Measurements from ENCODE around the gene HEATR9.

The HEATR9 gene

GRCh38 chr17:35849469-35850348 is 19.0 kb downstream of the HEATR9 start:
- H3K27ac Mint-ChIP-seq = no peak overlapping the region

GRCh38 chr17:35847633-35848373 is 20.9 kb downstream of the HEATR9 start:
- H3K9me3 Mint-ChIP-seq = no peaks in the 10 kb centered on the region
- no peak overlapping the region for H3K27ac Mint-ChIP-seq
- no peak overlapping the region for H3K4me3 Mint-ChIP-seq
- H3K4me1 Mint-ChIP-seq = no peaks in the 10 kb centered on the region
- H3K27me3 Mint-ChIP-seq = no peaks in the 10 kb centered on the region
- peaks cover 66% of the 10 kb centered on the region for H3K36me3 Mint-ChIP-seq
- no peak for ATAC-seq

More at GRCh38 chr17:35849469-35850348, 19.0 kb downstream of the HEATR9 start:
- peak; percentile 58 for ATAC-seq
- no peaks in the 10 kb centered on the region for H3K9me3 Mint-ChIP-seq
- no peaks in the 10 kb centered on the region for H3K27me3 Mint-ChIP-seq
- no peaks in the 10 kb centered on the region for H3K4me1 Mint-ChIP-seq
- H3K36me3 Mint-ChIP-seq = peaks cover 65% of the 10 kb centered on the region
- no peak overlapping the region for H3K4me3 Mint-ChIP-seq

GRCh38 chr17:35847006-35847405 is 21.7 kb downstream of the HEATR9 start:
- Mint-ChIP-seq H3K36me3 (peaks cover 67% of the 10 kb centered on the region), H3K27me3 (no peaks in the 10 kb centered on the region), H3K9me3 (no peaks in the 10 kb centered on the region), H3K4me3 (no peak overlapping the region), H3K27ac (no peak overlapping the region), H3K4me1 (no peaks in the 10 kb centered on the region)
- no peak for ATAC-seq

- Mint-ChIP-seq H3K9me3 (no peaks in the 10 kb centered on the region), H3K4me3 (no peak overlapping the region), H3K27ac (no peak overlapping the region), H3K4me1 (no peaks in the 10 kb centered on the region), H3K27me3 (no peaks in the 10 kb centered on the region), H3K36me3 (peaks cover 70% of the 10 kb centered on the region)
- no peak for ATAC-seq
Observed at GRCh38 chr17:35846055-35846809, 22.5 kb downstream of the HEATR9 start.

GRCh38 chr17:35844547-35844946 is 24.1 kb downstream of the HEATR9 start:
- Mint-ChIP-seq H3K4me1 (no peaks in the 10 kb centered on the region), H3K4me3 (no peak overlapping the region), H3K27me3 (no peaks in the 10 kb centered on the region), H3K9me3 (no peaks in the 10 kb centered on the region), H3K27ac (no peak overlapping the region), H3K36me3 (peaks cover 71% of the 10 kb centered on the region)
- ATAC-seq = no peak

GRCh38 chr17:35843698-35844097 is 25.0 kb downstream of the HEATR9 start:
- no peak for ATAC-seq
- Mint-ChIP-seq H3K4me3 (no peak overlapping the region), H3K4me1 (no peaks in the 10 kb centered on the region), H3K36me3 (peaks cover 68% of the 10 kb centered on the region), H3K27ac (no peak overlapping the region), H3K9me3 (no peaks in the 10 kb centered on the region), H3K27me3 (no peaks in the 10 kb centered on the region)

- Mint-ChIP-seq H3K27me3 (no peaks in the 10 kb centered on the region), H3K4me1 (no peaks in the 10 kb centered on the region)
Observed at GRCh38 chr17:35842239-35842638, 26.5 kb downstream of the HEATR9 start.

GRCh38 chr17:35841505-35841904 is 27.2 kb downstream of the HEATR9 start:
- Mint-ChIP-seq H3K9me3 (no peaks in the 10 kb centered on the region), H3K4me3 (no peak overlapping the region), H3K27ac (no peak overlapping the region), H3K36me3 (peaks cover 64% of the 10 kb centered on the region), H3K4me1 (no peaks in the 10 kb centered on the region), H3K27me3 (no peaks in the 10 kb centered on the region)
- no peak for ATAC-seq

More at GRCh38 chr17:35842239-35842638, 26.5 kb downstream of the HEATR9 start:
- peaks cover 61% of the 10 kb centered on the region for H3K36me3 Mint-ChIP-seq
- H3K27ac Mint-ChIP-seq = no peak overlapping the region
- H3K9me3 Mint-ChIP-seq = no peaks in the 10 kb centered on the region
- ATAC-seq = no peak
- no peak overlapping the region for H3K4me3 Mint-ChIP-seq

- no peaks in the 10 kb centered on the region for H3K9me3 Mint-ChIP-seq
- H3K36me3 Mint-ChIP-seq = peaks cover 68% of the 10 kb centered on the region
- H3K4me3 Mint-ChIP-seq = no peak overlapping the region
- no peaks in the 10 kb centered on the region for H3K27me3 Mint-ChIP-seq
- no peak for ATAC-seq
- no peaks in the 10 kb centered on the region for H3K4me1 Mint-ChIP-seq
- H3K27ac Mint-ChIP-seq = no peak overlapping the region
Observed at GRCh38 chr17:35841101-35841500, 27.6 kb downstream of the HEATR9 start.

- Mint-ChIP-seq H3K4me1 (peaks cover 10% of the 10 kb centered on the region), H3K36me3 (peaks cover 52% of the 10 kb centered on the region), H3K27ac (no peak overlapping the region), H3K27me3 (no peaks in the 10 kb centered on the region), H3K4me3 (no peak overlapping the region), H3K9me3 (no peaks in the 10 kb centered on the region)
- ATAC-seq = no peak
Observed at GRCh38 chr17:35825206-35825605, 43.5 kb downstream of the HEATR9 start.

- Mint-ChIP-seq H3K27ac (no peak overlapping the region), H3K4me1 (peaks cover 16% of the 10 kb centered on the region), H3K27me3 (no peaks in the 10 kb centered on the region), H3K9me3 (no peaks in the 10 kb centered on the region), H3K4me3 (no peak overlapping the region), H3K36me3 (peaks cover 45% of the 10 kb centered on the region)
- no peak for ATAC-seq
Observed at GRCh38 chr17:35821308-35821707, 47.4 kb downstream of the HEATR9 start.

GRCh38 chr17:35819455-35819854 is 49.2 kb downstream of the HEATR9 start:
- H3K4me1 Mint-ChIP-seq = peaks cover 33% of the 10 kb centered on the region
- no peaks in the 10 kb centered on the region for H3K9me3 Mint-ChIP-seq
- peaks cover 36% of the 10 kb centered on the region for H3K36me3 Mint-ChIP-seq
- no peaks in the 10 kb centered on the region for H3K27me3 Mint-ChIP-seq
- no peak overlapping the region for H3K4me3 Mint-ChIP-seq
- no peak overlapping the region for H3K27ac Mint-ChIP-seq
- ATAC-seq = no peak

GRCh38 chr17:35817196-35817595 is 51.5 kb downstream of the HEATR9 start:
- H3K9me3 Mint-ChIP-seq = no peaks in the 10 kb centered on the region

GRCh38 chr17:35816723-35817122 is 52.0 kb downstream of the HEATR9 start:
- Mint-ChIP-seq H3K4me1 (peaks cover 42% of the 10 kb centered on the region), H3K4me3 (no peak overlapping the region), H3K27ac (no peak overlapping the region), H3K9me3 (no peaks in the 10 kb centered on the region), H3K27me3 (no peaks in the 10 kb centered on the region), H3K36me3 (peaks cover 27% of the 10 kb centered on the region)
- no peak for ATAC-seq

More at GRCh38 chr17:35817196-35817595, 51.5 kb downstream of the HEATR9 start:
- no peak for ATAC-seq
- Mint-ChIP-seq H3K27ac (no peak overlapping the region), H3K4me1 (peaks cover 42% of the 10 kb centered on the region), H3K4me3 (no peak overlapping the region), H3K27me3 (no peaks in the 10 kb centered on the region), H3K36me3 (peaks cover 27% of the 10 kb centered on the region)

GRCh38 chr17:35812456-35812855 is 56.2 kb downstream of the HEATR9 start:
- H3K9me3 Mint-ChIP-seq = no peaks in the 10 kb centered on the region
- no peak overlapping the region for H3K27ac Mint-ChIP-seq
- no peak for ATAC-seq
- H3K4me1 Mint-ChIP-seq = peaks cover 60% of the 10 kb centered on the region
- H3K36me3 Mint-ChIP-seq = peaks cover 10% of the 10 kb centered on the region
- no peaks in the 10 kb centered on the region for H3K27me3 Mint-ChIP-seq
- H3K4me3 Mint-ChIP-seq = no peak overlapping the region

Measured in stimulated activated memory B cell treated with anti-CD40 and anti-IgM and Interleukin-4, amounts not matched to agents 10 μg/mL and 1 μg/mL and 100 μg/mL, for 72 hours (primary cell).